Measurements from ENCODE around the gene XPO5.

- TF ChIP-seq POLR2AphosphoS5 (IDR thresholded peaks at IDR 0.05) = no peak
- TF ChIP-seq CTCF (IDR thresholded peaks at IDR 0.05) = peak; percentile 48 to 71
- TF ChIP-seq EP300 (IDR thresholded peaks at IDR 0.05) = no peak
- no peak for TF ChIP-seq POLR2A (IDR thresholded peaks at IDR 0.05)
These were observed 32.5 kb upstream of the XPO5 start for GRCh38 chr6:43608310-43608763.

All from suprapubic skin (tissue), 4 donors.